Cardiac septum (tissue), 1 donor: ENCODE results near the gene LATS2. TPM values are rescaled to one million over a fixed set of nuclear protein-coding genes. Genes with fewer than 3 reads are reported as not detected.

Source experiments
- DNase-seq: peaks from one replicate; pipeline ENCODE4 v3.0.0-alpha.2; 2020; ENCODE audit warnings: low spot score
- intact Hi-C: fragments of 100-400 bp; cut with DNase I; formaldehyde crosslinking; loops from one replicate; pipeline ENCODE4 v1.14.0; 2022
- total RNA-seq: library from RNA; stranded (reverse); fragmentation: NEBNext Ultra II Directional; extraction: Animal tissue kit (Norgen Biotek cat#: 25700); gene quantifications from one replicate; pipeline ENCODE4 v1.2.1, GENCODE V29; 2021
- donor health status: DM: no; HTN: no; CAD: no.

LATS2 gene
- total RNA-seq, 1 donor from 2014 or later, result 27.8 TPM

GRCh38 chr13:21076253-21076652, 14.9 kb upstream of the LATS2 start:
- no peak for DNase-seq
- intact Hi-C loops, result no loop called here

DNA sequence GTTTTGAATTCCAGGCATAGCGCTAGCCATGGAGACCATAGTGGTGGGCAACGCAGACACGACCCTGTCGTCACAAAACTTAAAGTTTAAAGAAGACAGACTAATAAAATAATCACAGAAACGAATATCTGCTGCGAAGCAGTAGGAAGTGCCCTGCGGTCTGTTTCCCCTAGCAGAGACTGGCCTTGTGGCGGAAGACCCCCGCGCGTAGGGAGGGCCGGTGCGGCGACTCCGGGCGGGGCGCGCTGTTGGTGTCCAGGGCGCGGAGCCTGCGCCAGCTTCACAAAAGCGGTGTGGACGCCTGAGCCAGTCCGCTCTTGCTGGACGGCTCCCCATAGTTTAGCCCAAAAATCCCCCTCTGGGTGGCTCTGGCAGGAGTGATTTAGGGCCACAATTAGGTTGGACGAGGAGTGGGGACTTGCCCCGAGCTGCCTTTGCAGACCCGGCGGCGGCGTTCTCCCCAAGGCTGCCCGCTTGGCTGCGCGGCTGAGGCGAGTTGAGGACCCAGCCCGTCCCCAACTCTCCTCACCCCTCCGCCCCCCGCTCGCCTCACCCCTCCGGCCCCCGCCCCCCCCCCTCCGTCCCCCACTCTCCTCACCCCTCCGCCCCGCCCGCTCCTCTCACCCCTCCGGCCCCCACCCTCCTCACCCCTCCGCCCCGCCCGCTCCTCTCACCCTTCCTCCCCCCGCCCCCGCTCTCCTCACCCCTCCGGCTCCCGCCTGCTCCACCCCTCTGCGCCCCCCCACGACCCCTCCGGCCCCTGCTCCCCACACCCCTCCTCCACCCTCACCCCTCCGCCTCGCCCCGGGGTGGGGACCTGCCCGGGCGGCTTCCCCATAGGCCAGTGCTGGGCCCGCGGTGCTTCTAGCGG, 14.2 kb upstream of the LATS2 start:
- intact Hi-C loops, result no loop called here

DNA sequence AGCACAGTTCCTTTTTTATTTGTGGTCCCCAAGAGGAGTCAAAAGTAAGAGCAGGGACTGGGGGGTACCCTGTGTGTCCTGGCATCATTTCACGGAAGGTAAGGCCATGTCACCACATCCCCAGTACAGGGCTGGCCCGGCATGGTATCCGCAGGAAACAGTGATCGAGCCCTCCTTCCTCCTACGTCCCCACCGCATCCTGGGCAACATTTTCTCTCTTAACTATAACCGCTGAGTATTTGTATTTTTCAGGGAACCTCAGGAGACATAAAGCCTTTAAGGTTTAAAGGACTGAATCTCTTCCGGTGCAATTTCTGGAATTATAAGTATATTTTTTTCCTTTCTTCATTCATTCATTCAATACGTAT, 13.6 kb upstream of the LATS2 start:
- intact Hi-C loops, result no loop called here
- DNase-seq, result no peak

More for the DNA sequence above, 14.2 kb upstream of the LATS2 start:
- peak; percentile 85 for DNase-seq

DNA sequence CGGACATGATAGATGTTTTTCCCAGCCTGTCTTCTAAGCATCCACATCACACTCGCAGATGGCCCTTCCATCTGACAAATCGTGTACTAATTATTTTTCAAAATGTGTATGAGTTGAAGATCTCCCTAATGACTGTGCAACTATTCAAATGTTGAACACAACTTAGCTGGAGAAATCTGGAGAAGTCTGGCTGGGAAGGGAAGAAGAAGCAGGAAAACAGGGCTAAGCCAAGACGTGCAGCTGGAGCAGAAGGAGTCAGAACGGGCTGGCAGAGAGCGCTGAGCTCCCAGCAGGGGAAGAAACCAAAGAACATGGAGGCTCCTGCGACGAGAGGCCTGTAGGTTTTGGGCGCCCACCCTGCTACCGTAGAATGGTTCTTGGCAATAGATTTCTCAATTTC, 13.2 kb upstream of the LATS2 start:
- intact Hi-C loops, result no loop called here
- DNase-seq, result no peak

DNA sequence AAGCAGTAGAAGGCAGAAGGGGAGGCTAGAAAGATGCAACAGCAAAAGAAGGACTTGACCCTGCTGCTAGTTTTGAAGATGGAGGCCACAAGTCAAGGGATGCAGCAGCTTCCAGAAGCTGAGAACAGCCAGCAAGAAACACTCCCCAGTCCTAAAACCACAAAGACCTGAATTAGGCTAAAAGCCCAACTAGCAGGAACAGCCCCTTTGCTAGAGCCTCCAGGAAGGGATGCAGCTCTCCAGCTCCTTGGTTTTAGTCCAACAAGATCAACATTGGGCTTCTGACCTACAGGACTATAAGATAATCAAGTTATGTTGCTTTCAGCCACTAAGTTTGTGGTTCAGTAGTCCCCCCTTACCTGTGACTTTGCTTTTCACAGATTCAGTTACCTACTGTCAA, 10.5 kb upstream of the LATS2 start:
- DNase-seq, result no peak
- intact Hi-C loops, result no loop called here

DNA sequence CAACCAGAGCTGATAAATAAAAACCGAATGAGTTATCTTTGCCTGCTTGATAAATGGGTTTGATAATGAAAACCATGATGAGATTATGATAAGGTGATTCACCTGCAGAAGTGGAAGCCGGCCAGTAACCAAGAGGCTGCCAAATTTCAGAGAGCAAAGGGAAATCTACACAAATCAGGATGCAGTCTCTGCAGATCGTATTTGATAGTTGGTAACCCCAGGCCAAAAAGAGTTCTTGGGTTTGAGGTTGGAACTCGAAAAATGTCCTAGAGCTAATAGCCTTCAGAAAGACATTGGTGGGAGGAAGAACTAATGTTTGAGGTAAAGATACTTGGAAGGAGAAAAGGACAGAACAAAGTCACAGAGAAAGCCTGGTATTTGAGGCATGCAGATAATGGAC, 9.6 kb upstream of the LATS2 start:
- no peak for DNase-seq
- intact Hi-C loops, result no loop called here

DNA sequence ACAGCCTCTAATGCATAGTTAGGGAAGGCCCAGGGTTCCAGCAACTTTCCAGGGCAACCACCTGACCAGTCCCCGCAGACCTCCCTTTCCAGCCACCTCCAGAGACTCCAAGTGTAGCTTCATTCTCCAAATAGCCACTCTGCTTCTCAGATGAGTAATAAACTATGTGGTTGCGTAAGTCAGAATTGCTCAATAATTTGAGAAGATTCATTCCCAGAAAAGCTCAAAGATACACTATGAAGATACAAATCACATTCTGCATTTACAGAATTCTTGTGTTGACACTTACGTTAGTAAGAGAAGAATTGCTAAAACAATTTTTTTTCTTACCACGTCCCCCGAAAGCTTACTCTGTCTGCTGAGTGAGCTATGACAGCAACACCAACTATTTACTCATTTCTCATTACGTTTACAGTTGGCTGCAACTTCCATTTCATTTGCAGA, 8.2 kb upstream of the LATS2 start:
- DNase-seq, result no peak

DNA sequence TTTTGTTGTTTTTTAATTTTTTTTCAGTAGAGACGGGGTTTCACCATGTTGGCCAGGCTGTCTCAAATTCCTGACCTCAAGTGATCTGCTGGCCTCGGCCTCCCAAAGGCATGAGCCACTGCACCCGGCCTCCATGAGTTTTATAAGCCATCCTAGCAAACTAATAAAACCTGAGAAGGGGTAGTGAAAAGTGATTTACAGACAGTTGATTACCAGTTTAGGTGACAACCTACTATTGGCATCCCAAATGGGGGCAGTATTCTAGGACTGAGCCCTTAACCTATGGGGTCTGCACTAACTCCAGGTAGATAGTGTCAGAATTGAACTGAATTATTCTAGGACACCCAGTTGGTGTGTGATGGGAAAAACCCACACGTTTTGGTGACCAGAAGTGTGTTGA, 6.5 kb upstream of the LATS2 start:
- no peak for DNase-seq
- intact Hi-C loops, result no loop called here

More for the DNA sequence above, 8.2 kb upstream of the LATS2 start:
- intact Hi-C loops, result no loop called here

- no peak for DNase-seq
- intact Hi-C loops, result no loop called here
Measured at GRCh38 chr13:21066946-21067345, 5.6 kb upstream of the LATS2 start.

GRCh38 chr13:21065686-21066085, 4.3 kb upstream of the LATS2 start:
- intact Hi-C loops, result no loop called here

DNA sequence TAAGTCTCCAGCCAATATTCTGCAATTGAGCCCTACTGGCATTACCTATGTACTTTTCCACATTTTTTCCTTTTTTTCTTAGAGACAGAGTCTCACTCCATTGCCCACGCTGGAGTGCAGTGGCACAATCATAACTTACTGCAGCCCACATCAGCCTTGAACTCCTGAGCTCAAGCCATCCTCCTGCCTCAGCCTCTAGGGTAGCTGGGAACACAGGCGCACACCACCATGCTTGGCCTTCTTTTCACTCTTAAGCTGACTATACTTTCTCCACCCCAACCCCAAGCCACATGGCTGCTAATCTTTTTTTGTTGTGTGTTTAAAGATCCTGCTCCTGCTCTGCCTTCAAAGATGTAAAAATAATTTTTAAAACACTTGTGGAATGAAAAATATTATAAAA, 1.6 kb upstream of the LATS2 start:
- no peak for DNase-seq
- intact Hi-C loops, result loop anchor here (5.0 kb wide), 1 partner anchor 121 kb away; no protein-coding TSS in a partner anchor

More at GRCh38 chr13:21065686-21066085, 4.3 kb upstream of the LATS2 start:
- DNase-seq, result no peak

DNA sequence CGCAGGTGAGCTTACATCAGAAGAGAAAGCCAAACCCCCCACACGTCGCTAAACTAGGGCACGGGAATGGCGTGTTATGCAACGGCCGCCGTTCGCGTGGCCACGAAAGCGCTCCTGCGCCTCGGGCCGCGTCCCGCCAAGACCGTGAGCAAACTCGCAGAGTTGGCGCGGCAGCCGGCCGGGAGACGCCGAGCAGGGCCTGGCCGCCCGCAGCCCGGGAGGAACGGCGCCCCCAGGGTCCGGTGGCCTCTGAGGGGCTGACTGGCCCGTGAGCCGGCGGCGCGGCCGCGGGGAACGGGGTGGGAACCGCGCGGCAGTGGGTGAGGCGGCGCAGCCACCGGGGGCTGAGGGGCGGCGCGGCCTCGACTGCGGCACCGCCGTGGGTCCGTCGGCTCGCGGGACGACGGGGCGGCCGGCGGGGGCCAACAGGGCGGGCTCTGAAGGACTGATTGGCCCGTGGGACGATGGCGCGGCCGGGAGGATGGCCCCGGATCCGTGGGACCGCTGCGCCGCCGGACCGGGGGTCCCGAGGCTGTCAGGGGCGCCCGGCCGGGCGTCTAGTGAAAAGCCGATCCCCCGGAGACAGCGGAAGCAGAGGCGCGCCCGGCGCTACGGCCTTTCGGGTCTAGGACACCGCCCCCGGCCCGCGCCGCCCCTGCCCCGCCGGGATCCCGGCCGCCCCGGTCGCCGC, 903 bp downstream of the LATS2 start:
- DNase-seq, result no peak
- intact Hi-C loops, result loop anchor here (2.0 to 5.0 kb wide), 2 partner anchors 26 to 118 kb away; no protein-coding TSS in a partner anchor

- intact Hi-C loops, result loop anchor here (2.0 to 5.0 kb wide), 2 partner anchors 25 to 117 kb away; no protein-coding TSS in a partner anchor
- no peak for DNase-seq
Measured at GRCh38 chr13:21059641-21060337, 1.6 kb downstream of the LATS2 start.

DNA sequence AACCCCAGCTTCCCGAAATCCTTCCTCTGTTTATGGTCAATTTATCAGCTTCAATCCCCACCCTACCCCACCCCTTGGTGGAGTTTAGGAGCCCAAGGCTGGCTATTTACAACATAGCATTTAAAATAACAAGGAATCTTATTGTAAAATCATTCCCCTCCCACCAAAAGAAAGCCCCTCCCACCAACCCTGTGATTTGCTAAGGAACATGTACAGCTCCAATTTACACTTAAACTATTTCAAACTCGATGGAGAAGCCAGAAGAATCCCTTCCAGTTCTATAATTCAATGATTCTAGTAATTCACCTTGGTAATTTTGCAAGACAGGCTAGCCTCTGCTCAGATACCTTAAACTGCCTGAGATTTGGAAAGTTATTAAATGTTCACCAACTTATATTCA, 3.0 kb downstream of the LATS2 start:
- intact Hi-C loops, result no loop called here

DNA sequence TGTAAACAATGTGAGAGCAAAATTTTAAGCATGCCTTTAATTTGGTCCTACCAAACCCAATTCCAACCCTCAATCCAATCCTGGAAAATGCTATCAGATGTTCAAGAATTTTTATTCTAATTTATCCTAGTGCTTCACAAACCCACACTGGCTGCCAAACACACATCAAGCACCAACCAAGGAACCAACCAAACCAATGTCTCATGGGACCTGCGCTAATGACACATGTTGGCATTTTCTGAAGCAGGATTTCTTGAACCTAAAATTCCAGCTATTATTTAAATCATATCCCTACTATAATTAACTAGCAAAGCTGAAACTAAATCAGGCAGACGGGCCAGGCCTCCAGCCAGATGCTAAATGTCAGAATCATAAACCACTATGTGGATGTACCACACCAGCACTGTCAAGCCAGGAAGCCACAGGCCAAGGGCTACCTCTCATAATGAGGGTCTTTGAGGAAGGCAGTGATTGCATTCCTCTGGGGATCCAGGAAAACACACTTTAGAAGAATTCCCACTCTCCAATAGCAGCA, 5.8 kb downstream of the LATS2 start:
- intact Hi-C loops, result no loop called here
- DNase-seq, result no peak

More for the DNA sequence above, 3.0 kb downstream of the LATS2 start:
- no peak for DNase-seq

GRCh38 chr13:21055016-21055415, 6.4 kb downstream of the LATS2 start:
- intact Hi-C loops, result no loop called here
- no peak for DNase-seq

- DNase-seq, result no peak
- intact Hi-C loops, result no loop called here
Measured at GRCh38 chr13:21054313-21054712, 7.1 kb downstream of the LATS2 start.

GRCh38 chr13:21053231-21053630, 8.2 kb downstream of the LATS2 start:
- intact Hi-C loops, result no loop called here
- no peak for DNase-seq

DNA sequence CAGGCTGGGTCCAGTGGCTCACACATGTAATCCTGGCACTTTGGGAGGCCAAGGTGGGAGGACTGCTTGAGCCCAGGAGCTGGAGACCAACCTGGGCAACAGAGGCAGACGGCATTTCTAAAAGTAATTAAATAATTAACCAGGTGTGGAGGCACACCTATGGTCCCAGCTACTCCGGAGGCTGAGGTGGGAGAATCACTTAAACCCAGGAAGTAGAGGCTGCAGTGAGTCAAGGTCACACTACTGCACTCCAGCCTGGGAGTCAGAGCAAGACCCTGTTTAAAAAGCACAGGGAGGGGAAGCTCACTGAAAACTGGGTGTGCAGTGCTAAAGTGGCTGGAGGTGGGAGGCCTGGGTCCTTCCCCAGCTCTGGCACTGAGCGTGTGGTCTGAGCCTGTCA, 9.7 kb downstream of the LATS2 start:
- no peak for DNase-seq
- intact Hi-C loops, result no loop called here
